SU-DHL-6 (cell line): ENCODE measurements around the gene MRPL55.

Experiments
- EZH2phosphoT487 ChIP-seq: fragments of 200-600 bp; sonication (generic), shearing (Covaris generic); conservative IDR thresholded peaks from 2 replicates; pipeline ENCODE4 v1.6.1; 2018; ENCODE audit warnings: mild to moderate bottlenecking, antibody characterized with exemption, low read length, moderate library complexity, mixed read lengths
- TF ChIP-seq, protein P1 (sequence below): fragments of 200-600 bp; sonication (generic); IDR thresholded peaks from one replicate; pipeline ENCODE4 v1.5.1; 2017; ENCODE audit warnings: antibody characterized with exemption, mild to moderate bottlenecking, low read length, moderate library complexity; ENCODE audit not compliant: insufficient read depth, poor library complexity, severe bottlenecking

DNA sequence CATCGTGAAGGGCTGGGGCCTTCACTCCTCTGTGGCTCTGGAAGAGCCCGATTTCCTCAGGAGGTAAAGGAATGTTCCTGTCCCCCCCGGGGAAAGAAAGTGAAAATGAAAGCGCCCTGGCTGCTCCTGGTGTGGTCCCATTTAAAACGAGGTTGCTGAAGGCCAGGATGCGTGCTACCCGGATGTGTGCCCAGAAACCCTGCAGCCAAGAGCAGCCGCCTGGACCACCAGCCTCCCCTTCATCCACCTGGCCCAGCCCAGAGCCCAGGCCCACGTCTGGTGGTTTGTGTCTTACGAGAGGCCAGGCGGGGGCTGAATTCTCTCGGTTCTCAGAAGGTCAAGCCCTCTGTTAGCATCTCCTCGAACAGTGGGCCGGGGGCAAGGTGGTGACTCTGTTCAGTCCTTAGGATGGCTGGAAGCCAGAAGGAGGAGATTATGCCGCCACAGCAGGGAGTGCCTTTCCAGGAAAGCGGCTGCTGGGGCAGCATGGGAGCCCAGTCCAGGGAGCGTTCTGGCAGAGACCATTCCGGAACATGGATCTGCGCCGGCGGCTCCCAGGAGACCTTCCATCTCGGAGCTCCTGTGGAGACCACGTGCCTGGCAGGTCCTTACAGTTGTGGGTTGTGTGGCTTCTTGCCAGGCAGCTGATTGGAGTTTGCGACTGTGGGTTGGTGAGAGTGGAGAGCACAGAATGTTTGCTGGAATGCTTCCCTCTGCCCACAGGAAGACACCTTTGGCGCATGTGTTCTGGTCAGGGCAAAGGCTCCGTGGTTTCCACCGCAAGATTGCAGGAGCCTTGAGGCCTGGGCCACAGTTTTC is 32.3 kb upstream of the MRPL55 start:
- TF ChIP-seq, protein P1, sequence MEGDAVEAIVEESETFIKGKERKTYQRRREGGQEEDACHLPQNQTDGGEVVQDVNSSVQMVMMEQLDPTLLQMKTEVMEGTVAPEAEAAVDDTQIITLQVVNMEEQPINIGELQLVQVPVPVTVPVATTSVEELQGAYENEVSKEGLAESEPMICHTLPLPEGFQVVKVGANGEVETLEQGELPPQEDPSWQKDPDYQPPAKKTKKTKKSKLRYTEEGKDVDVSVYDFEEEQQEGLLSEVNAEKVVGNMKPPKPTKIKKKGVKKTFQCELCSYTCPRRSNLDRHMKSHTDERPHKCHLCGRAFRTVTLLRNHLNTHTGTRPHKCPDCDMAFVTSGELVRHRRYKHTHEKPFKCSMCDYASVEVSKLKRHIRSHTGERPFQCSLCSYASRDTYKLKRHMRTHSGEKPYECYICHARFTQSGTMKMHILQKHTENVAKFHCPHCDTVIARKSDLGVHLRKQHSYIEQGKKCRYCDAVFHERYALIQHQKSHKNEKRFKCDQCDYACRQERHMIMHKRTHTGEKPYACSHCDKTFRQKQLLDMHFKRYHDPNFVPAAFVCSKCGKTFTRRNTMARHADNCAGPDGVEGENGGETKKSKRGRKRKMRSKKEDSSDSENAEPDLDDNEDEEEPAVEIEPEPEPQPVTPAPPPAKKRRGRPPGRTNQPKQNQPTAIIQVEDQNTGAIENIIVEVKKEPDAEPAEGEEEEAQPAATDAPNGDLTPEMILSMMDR, result no peak
- no peak for TF ChIP-seq EZH2phosphoT487
